Uterus (tissue), 2 donors: ENCODE results near the gene OCA2.

Experiments used
- CTCF ChIP-seq, 4 experiments: fragments of 200-600 bp in 2 of 4; fragments of 450-650 bp in 2 of 4; sonication (generic) in 2 of 4; IDR thresholded peaks; one replicate each; pipeline ENCODE4 v1.5.1; 2016 to 2019; ENCODE audit warnings: antibody characterized with exemption in 4 of 4, mild to moderate bottlenecking in 2 of 4, moderate library complexity in 1 of 4
- POLR2A ChIP-seq, 2 donors: fragments of 450-650 bp; IDR thresholded peaks; one replicate each; pipeline ENCODE4 v1.6.1; 2016; ENCODE audit warnings: antibody characterized with exemption in 2 of 2, mild to moderate bottlenecking in 1 of 2, moderate library complexity in 1 of 2

GRCh38 chr15:28022961-28023360 lies 76.2 kb downstream of the OCA2 start:
- no peak for TF ChIP-seq CTCF (IDR thresholded peaks at IDR 0.05)
- no peak for TF ChIP-seq POLR2A (IDR thresholded peaks at IDR 0.05)
